H54 (cell line): ENCODE results near the gene APOBEC2.

Source experiments
- DNase-seq: peaks from one replicate; pipeline ENCODE4 v3.0.0; 2011; ENCODE audit warnings: low spot score, mixed read lengths; ENCODE audit not compliant: insufficient read length
- FAIRE-seq: peaks from 3 replicates; lab custom pipeline; 2011; peaks lifted over from hg19 to GRCh38; lab: Jason Lieb, UNC
- POLR2A ChIP-seq: IDR thresholded peaks from 2 replicates; pipeline ENCODE4 v1.6.1; 2011; ENCODE audit warnings: low read depth, mild to moderate bottlenecking, low read length

Gene APOBEC2

GRCh38 chr6:41074692-41075436, 21.9 kb downstream of the APOBEC2 start:
- DNase-seq (no peak), FAIRE-seq (no peak)
- no peak for TF ChIP-seq POLR2A

GRCh38 chr6:41075651-41076626, 22.9 kb downstream of the APOBEC2 start:
- FAIRE-seq = no peak
- no peak for TF ChIP-seq POLR2A
- no peak for DNase-seq

DNA sequence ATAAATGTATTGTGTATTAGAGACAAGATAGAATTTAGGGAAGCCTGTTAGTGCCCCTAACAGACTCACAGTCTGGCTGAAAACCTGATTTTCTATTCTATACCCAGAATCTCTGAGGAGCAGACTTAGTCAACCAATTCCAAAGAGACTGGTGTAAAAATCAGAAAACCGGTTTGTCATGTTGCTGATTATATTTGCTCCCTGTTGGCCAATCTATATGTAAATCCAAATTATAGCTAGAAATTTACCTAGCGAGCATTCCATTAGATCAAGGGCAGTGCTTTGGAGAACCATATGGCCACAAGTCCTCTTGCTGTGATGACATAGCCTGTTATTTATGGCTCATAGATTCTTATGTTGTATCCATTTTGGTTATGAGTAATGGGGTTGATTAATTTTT, 24.5 kb downstream of the APOBEC2 start:
- DNase-seq (no peak), FAIRE-seq (no peak)
- no peak for TF ChIP-seq POLR2A

GRCh38 chr6:41078101-41078500, 25.1 kb downstream of the APOBEC2 start:
- no peak for FAIRE-seq
- TF ChIP-seq POLR2A = no peak
- no peak for DNase-seq

- FAIRE-seq = no peak
- DNase-seq = no peak
- TF ChIP-seq POLR2A = no peak
These were observed 26.1 kb downstream of the APOBEC2 start for GRCh38 chr6:41079080-41079479.

- TF ChIP-seq POLR2A = no peak
- FAIRE-seq (no peak), DNase-seq (no peak)
These were observed 27.6 kb downstream of the APOBEC2 start for GRCh38 chr6:41080621-41081020.

- TF ChIP-seq POLR2A = no peak
- no peak for DNase-seq
- no peak for FAIRE-seq
These were observed 30.1 kb downstream of the APOBEC2 start for GRCh38 chr6:41083072-41083471.

GRCh38 chr6:41085182-41085581, 32.2 kb downstream of the APOBEC2 start:
- TF ChIP-seq POLR2A = no peak
- no peak for DNase-seq

GRCh38 chr6:41088451-41088850, 35.4 kb downstream of the APOBEC2 start:
- no peak for TF ChIP-seq POLR2A
- DNase-seq (no peak), FAIRE-seq (no peak)

More at GRCh38 chr6:41085182-41085581, 32.2 kb downstream of the APOBEC2 start:
- no peak for FAIRE-seq

GRCh38 chr6:41090841-41091761, 38.1 kb downstream of the APOBEC2 start:
- no peak for DNase-seq
- no peak for TF ChIP-seq POLR2A
- FAIRE-seq = no peak

- FAIRE-seq = no peak
- TF ChIP-seq POLR2A = no peak
- DNase-seq = no peak
These were observed 39.6 kb downstream of the APOBEC2 start for GRCh38 chr6:41092421-41093140.

DNA sequence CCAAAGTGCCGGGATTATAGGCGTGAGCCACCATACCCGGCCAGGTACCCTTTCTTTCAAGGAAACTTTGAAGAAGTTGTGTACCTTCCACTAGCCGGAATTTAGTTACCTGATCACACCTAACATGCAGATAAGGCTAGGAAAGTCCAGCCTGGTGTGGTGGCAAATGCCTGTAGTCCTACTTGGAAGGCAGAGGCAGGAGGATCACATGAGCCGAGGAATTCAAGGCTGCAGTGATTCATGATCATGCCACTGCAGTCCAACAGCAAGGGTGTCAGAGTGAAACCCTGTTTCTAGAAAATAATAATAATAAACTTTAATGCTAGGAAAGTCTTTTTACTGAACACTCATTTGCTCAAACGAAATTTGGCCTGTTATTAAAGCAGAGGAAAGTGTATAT, 40.7 kb downstream of the APOBEC2 start:
- FAIRE-seq (no peak), DNase-seq (no peak)
- no peak for TF ChIP-seq POLR2A
